BJ (cell line): ENCODE measurements around the gene NAV2. TPM values are rescaled to one million over a fixed set of nuclear protein-coding genes. Genes with fewer than 3 reads are reported as not detected.

Source experiments
- CTCF ChIA-PET: fragments of 350-600 bp; formaldehyde crosslinking; extraction: SDS; loops from one replicate; lab custom pipeline; 2021; ENCODE audit warnings: antibody characterized with exemption, inconsistent platforms; lab: Yijun Ruan, JAX
- POLR2A ChIA-PET: fragments of 300-600 bp; sonication (Branson Sonifier 250); formaldehyde crosslinking; extraction: SDS; loops from one replicate; lab custom pipeline; 2021; ENCODE audit warnings: antibody characterized with exemption; lab: Charles Lee
- DNase-seq: peaks from one replicate; pipeline ENCODE4 v3.0.0-alpha.2; 2011; ENCODE audit warnings: low read depth
- H3K27me3 ChIP-seq: 2 replicates; pipeline ENCODE4 v1.6.0; 2011; ENCODE audit warnings: low read length; ENCODE audit not compliant: control insufficient read depth, insufficient read depth
- H3K36me3 ChIP-seq: 2 replicates; pipeline ENCODE4 v1.5.1; 2011; ENCODE audit warnings: low read length; ENCODE audit not compliant: control insufficient read depth, insufficient read depth
- H3K4me3 ChIP-seq: 2 replicates; pipeline ENCODE4 v1.5.1; 2011; ENCODE audit warnings: low read depth, mild to moderate bottlenecking, control low read depth, low read length
- CTCF ChIP-seq: IDR thresholded peaks from 2 replicates; pipeline ENCODE4 v1.5.1; 2011; ENCODE audit warnings: low read depth, mild to moderate bottlenecking, control low read depth, inconsistent platforms, low read length, moderate library complexity; ENCODE audit not compliant: insufficient read depth
- polyA plus RNA-seq: library from polyadenylated mRNA; depleted of rRNA; stranded (reverse); fragments of >200 nt; gene quantifications from 2 replicates; pipeline ENCODE4 v1.2.3, GENCODE V29; 2011

NAV2 gene
- polyA plus RNA-seq, 1 experiment, result 6.1 TPM

- Histone ChIP-seq H3K36me3 (peaks cover 4% of the 10 kb centered on the region; the same call in 1 of the 2 replicates), H3K4me3 (no peak overlapping the region), H3K27me3 (no peaks in the 10 kb centered on the region)
- TF ChIP-seq CTCF, result no peak
- DNase-seq, result no peak
- CTCF ChIA-PET, result no interaction called here
- POLR2A ChIA-PET, result no interaction called here
Observed at GRCh38 chr11:19763330-19763729, 50.7 kb downstream of the NAV2 start.

- peaks cover 4% of the 10 kb centered on the region; the same call in 1 of the 2 replicates for H3K36me3 ChIP-seq
- TF ChIP-seq CTCF, result no peak
- POLR2A ChIA-PET, result no interaction called here
- DNase-seq, result no peak
- no peak overlapping the region for H3K4me3 ChIP-seq
- CTCF ChIA-PET, result interaction anchor here (0.7 to 1.4 kb wide), 4 partner anchors 9 to 440 kb away, joined by 3 to 6 read pairs (median 3); no protein-coding TSS in a partner anchor
- H3K27me3 ChIP-seq, result no peaks in the 10 kb centered on the region
Observed at GRCh38 chr11:19766206-19766605, 53.6 kb downstream of the NAV2 start.

- Histone ChIP-seq H3K36me3 (0 out of 2 replicates have a peak, but pooled peaks cover 2% of the 10 kb centered on the region), H3K27me3 (no peaks in the 10 kb centered on the region), H3K4me3 (no peak overlapping the region)
- TF ChIP-seq CTCF, result no peak
- POLR2A ChIA-PET, result no interaction called here
- CTCF ChIA-PET, result interaction anchor here (0.7 to 1.4 kb wide), 4 partner anchors 8 to 440 kb away, joined by 3 to 6 read pairs (median 3); no protein-coding TSS in a partner anchor
- DNase-seq, result no peak
Observed at GRCh38 chr11:19766810-19767209, 54.2 kb downstream of the NAV2 start.

- no peak for TF ChIP-seq CTCF
- DNase-seq, result no peak
- Histone ChIP-seq H3K4me3 (no peak overlapping the region), H3K36me3 (0 out of 2 replicates have a peak, but pooled peaks cover 2% of the 10 kb centered on the region), H3K27me3 (no peaks in the 10 kb centered on the region)
- ChIA-PET CTCF (interaction anchor here (1.4 kb wide), 1 partner anchor 365 kb away, joined by 3 read pairs; no protein-coding TSS in a partner anchor), POLR2A (no interaction called here)
Observed at GRCh38 chr11:19767627-19768151, 55.1 kb downstream of the NAV2 start.

- Histone ChIP-seq H3K27me3 (no peaks in the 10 kb centered on the region), H3K4me3 (no peak overlapping the region), H3K36me3 (0 out of 2 replicates have a peak, but pooled peaks cover 2% of the 10 kb centered on the region)
- CTCF ChIA-PET, result interaction anchor here (1.4 kb wide), 1 partner anchor 364 kb away, joined by 3 read pairs; no protein-coding TSS in a partner anchor
- POLR2A ChIA-PET, result no interaction called here
- TF ChIP-seq CTCF, result no peak
- DNase-seq, result no peak
Observed at GRCh38 chr11:19768197-19768596, 55.6 kb downstream of the NAV2 start.
